HL-60 (cell line): ENCODE measurements around the gene CTIF.

ENCODE experiments used
- DNase-seq, 2 experiments: peaks; one replicate each; pipeline ENCODE4 v3.0.0-alpha.2; 2010 to 2020; ENCODE audit warnings: low read depth in 1 of 2, low spot score in 1 of 2
- H3K27ac ChIP-seq: fragments of 250-450 bp; sonication (Bioruptor Pico); replicated peaks from 2 replicates; pipeline ENCODE4 v1.5.1; 2020; ENCODE audit warnings: mild to moderate bottlenecking, moderate library complexity
- H3K27me3 ChIP-seq: fragments of 250-450 bp; sonication (Bioruptor Pico); 2 replicates; pipeline ENCODE4 v1.5.1; 2021; ENCODE audit warnings: mild to moderate bottlenecking, moderate library complexity; ENCODE audit not compliant: insufficient read depth, poor library complexity, severe bottlenecking
- H3K4me3 ChIP-seq: replicated peaks from 2 replicates; pipeline ENCODE4 v1.5.1; 2011; ENCODE audit warnings: mild to moderate bottlenecking, control low read depth, low read length; ENCODE audit not compliant: insufficient read depth
- GABPA ChIP-seq: IDR thresholded peaks from 2 replicates; pipeline ENCODE4 v1.6.1; 2012; ENCODE audit warnings: low read depth
- POLR2AphosphoS5 ChIP-seq: IDR thresholded peaks from 2 replicates; pipeline ENCODE4 v1.6.1; 2012; ENCODE audit warnings: low read depth
- REST ChIP-seq: IDR thresholded peaks from 2 replicates; pipeline ENCODE4 v1.6.1; 2012; ENCODE audit warnings: low read depth; ENCODE audit not compliant: insufficient replicate concordance
- SPI1 ChIP-seq: IDR thresholded peaks from 2 replicates; pipeline ENCODE4 v1.6.1; 2012; ENCODE audit warnings: low read depth, mild to moderate bottlenecking, borderline replicate concordance
- TF ChIP-seq, protein P1 (sequence below): IDR thresholded peaks from one replicate; pipeline ENCODE4 v1.5.1; 2011; ENCODE audit warnings: low read length, control low read depth, inconsistent platforms; ENCODE audit not compliant: insufficient read depth

The CTIF gene

GRCh38 chr18:48689548-48689947 is 150.7 kb downstream of the CTIF start:
- no peak overlapping the region for H3K4me3 ChIP-seq
- TF ChIP-seq GABPA (no peak), SPI1 (no peak), REST (no peak), POLR2AphosphoS5 (no peak)
- TF ChIP-seq, protein P1, sequence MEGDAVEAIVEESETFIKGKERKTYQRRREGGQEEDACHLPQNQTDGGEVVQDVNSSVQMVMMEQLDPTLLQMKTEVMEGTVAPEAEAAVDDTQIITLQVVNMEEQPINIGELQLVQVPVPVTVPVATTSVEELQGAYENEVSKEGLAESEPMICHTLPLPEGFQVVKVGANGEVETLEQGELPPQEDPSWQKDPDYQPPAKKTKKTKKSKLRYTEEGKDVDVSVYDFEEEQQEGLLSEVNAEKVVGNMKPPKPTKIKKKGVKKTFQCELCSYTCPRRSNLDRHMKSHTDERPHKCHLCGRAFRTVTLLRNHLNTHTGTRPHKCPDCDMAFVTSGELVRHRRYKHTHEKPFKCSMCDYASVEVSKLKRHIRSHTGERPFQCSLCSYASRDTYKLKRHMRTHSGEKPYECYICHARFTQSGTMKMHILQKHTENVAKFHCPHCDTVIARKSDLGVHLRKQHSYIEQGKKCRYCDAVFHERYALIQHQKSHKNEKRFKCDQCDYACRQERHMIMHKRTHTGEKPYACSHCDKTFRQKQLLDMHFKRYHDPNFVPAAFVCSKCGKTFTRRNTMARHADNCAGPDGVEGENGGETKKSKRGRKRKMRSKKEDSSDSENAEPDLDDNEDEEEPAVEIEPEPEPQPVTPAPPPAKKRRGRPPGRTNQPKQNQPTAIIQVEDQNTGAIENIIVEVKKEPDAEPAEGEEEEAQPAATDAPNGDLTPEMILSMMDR: no peak
- H3K27ac ChIP-seq: no peak overlapping the region
- no peaks in the 10 kb centered on the region for H3K27me3 ChIP-seq
- DNase-seq: no peak

DNA sequence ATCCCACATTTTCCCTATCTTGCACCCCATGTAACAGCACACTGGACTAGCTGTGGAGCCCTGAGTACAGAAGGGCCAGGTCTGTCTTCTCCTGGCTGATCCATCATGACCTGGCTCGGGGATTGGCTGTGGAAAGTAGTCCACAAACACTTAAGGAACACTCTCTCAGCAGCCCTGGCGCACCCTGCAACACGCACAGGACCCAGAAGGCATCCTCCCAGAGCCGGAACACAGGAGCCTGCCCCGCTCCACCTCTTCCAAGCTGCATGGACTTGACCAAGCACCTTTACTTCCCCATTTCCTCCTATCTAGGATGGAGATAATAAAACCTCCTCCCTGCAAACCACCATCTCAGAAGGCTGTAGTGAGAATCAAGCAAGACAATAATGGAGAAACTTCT is 151.7 kb downstream of the CTIF start:
- Histone ChIP-seq H3K27ac (no peak overlapping the region), H3K27me3 (no peaks in the 10 kb centered on the region)
- TF ChIP-seq, protein P1: no peak
- no peak for TF ChIP-seq GABPA
- TF ChIP-seq POLR2AphosphoS5: no peak
- no peak for TF ChIP-seq SPI1
- no peak for TF ChIP-seq REST

DNA sequence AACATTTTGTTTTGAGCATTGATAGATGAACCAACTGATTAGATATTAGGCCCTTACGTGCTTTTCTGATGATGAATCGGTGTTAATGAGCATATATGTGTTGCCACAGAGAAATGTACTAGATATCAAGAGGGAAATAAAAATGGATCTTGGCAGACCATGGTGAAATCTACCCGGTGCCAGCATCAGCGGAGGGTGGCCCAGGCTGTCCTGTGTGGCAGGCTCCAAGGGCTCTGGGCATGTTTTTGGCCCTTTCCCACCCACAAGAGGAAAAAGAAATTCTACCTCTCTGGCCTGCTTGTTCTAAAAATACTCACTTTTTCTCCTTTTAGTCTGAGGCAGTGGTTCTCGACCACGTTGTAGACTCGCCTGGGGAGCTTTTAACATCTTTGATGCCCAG is 154.2 kb downstream of the CTIF start:
- no peak for DNase-seq
- TF ChIP-seq REST (no peak), SPI1 (no peak), GABPA (no peak), POLR2AphosphoS5 (no peak)
- TF ChIP-seq, protein P1: no peak
- Histone ChIP-seq H3K27me3 (no peaks in the 10 kb centered on the region), H3K27ac (no peak overlapping the region), H3K4me3 (no peak overlapping the region)

More for the DNA sequence above, 151.7 kb downstream of the CTIF start:
- DNase-seq: no peak
- no peak overlapping the region for H3K4me3 ChIP-seq
